SU-DHL-6 (cell line): Measurements from ENCODE around the gene MCM10.

ENCODE experiments used
- EZH2phosphoT487 ChIP-seq: fragments of 200-600 bp; sonication (generic), shearing (Covaris generic); conservative IDR thresholded peaks from 2 replicates; pipeline ENCODE4 v1.6.1; 2018; ENCODE audit warnings: mild to moderate bottlenecking, antibody characterized with exemption, low read length, moderate library complexity, mixed read lengths
- TF ChIP-seq, protein P1 (sequence below): fragments of 200-600 bp; sonication (generic); IDR thresholded peaks from one replicate; pipeline ENCODE4 v1.5.1; 2017; ENCODE audit warnings: antibody characterized with exemption, mild to moderate bottlenecking, low read length, moderate library complexity; ENCODE audit not compliant: insufficient read depth, poor library complexity, severe bottlenecking

DNA sequence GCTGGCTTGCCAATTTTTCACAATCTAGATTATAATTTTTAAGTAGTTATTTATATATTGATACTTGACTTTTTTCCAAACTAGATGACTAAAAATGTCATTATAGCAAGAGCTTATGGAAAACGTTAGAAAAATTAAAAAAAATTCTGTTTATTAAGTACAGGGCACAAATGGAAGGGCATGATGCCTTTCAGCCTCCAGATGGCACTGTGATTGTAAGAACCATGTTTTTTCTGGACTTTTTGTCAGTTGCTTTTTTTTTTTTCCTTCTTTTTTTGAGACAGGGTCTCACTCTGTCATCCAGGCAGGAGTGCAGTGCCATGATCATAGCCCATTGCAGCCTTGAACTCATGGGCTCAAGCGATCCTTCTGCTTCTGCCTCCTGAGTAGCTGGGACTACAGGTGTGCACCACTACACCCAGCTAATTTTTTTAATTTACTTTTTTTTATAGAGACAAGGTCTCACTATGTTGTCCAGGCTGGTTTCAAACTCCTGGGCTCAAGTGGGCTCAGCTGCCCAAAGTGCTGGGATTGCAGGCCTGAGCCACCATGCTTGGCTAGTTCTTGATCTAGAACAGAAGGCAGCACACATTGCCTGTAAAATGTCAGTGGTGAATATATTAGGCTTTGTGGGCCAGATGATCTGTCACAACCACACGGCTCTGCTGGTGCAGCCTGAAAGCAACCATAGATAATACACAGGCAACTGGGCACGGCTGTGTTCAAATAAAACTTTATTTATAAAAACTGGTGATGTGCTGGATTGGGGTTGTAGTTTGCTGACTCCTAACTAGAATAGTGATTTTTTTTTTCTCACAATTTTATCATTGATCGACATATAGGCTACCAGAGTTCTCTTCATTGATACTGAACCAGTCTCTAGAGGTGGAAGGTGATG, 45.4 kb downstream of the MCM10 start:
- TF ChIP-seq, protein P1, sequence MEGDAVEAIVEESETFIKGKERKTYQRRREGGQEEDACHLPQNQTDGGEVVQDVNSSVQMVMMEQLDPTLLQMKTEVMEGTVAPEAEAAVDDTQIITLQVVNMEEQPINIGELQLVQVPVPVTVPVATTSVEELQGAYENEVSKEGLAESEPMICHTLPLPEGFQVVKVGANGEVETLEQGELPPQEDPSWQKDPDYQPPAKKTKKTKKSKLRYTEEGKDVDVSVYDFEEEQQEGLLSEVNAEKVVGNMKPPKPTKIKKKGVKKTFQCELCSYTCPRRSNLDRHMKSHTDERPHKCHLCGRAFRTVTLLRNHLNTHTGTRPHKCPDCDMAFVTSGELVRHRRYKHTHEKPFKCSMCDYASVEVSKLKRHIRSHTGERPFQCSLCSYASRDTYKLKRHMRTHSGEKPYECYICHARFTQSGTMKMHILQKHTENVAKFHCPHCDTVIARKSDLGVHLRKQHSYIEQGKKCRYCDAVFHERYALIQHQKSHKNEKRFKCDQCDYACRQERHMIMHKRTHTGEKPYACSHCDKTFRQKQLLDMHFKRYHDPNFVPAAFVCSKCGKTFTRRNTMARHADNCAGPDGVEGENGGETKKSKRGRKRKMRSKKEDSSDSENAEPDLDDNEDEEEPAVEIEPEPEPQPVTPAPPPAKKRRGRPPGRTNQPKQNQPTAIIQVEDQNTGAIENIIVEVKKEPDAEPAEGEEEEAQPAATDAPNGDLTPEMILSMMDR = peak; percentile 31
- TF ChIP-seq EZH2phosphoT487 = no peak
